ENCODE measurements around the gene NLGN1. TPM values are rescaled to one million over a fixed set of nuclear protein-coding genes. Genes with fewer than 3 reads are reported as not detected.
"Not testable (repeated sequence)": the region's sequence is repeated elsewhere in the genome, so short reads cannot be mapped to it uniquely, and the experiment has no call there.

NLGN1 gene
- total and polyA plus RNA-seq, 2 experiments from 2014 or later, result 14.3 to 20.1 TPM

DNA sequence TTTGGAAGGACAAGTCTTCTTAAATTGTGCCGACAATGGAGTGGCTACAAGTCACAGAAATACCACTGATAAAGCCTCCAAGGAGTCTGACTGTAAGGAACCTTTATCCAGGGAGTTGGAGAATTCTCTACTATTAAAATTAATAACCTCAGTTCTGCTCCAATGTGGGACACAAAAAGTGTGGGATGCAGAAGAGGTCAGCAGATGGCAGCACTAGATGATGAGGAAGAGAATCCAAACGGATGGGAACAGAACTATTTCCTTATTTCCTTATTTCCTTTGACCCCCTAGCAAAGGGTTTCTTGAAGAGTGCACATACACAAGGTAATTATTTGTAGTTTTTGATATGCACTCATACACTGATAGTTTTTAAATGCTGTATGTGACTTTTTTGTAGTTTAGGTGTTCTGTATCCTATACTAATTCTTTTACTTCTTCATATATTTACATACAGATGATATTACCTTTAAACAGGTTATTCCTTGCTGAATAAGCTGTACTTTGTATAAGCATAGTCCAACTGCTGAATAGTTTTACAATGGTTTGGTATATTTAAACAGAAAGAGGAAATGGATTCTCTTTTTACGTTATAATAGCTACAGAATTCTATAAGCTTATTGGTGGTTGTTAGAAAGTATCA, 25.6 kb upstream of the NLGN1 start:
- peak; percentile 69 for DNase-seq
- no peaks in the 10 kb centered on the region for H3K79me2 ChIP-seq (ENCODE audit: insufficient read depth)
- H3K4me3 ChIP-seq, result no peak overlapping the region
- H3K9me3 ChIP-seq (ENCODE audit: low read depth), result no peaks in the 10 kb centered on the region
- no peaks in the 10 kb centered on the region for H3K9me2 ChIP-seq (ENCODE audit: insufficient read depth)
- no peak overlapping the region for H3K9ac ChIP-seq
- no peak overlapping the region for H2AFZ ChIP-seq
- H3K36me3 ChIP-seq (ENCODE audit: low read depth), result no peaks in the 10 kb centered on the region
- WGBS, 2 experiments (ENCODE audit: low coverage in 1 of 2, low lambda C conversion rate in 2 of 2, missing lambda C conversion rate in 2 of 2), result 30 to 34% methylated on average over 3 of the region's 3 CpGs
- no peak overlapping the region for H3K27ac ChIP-seq
- in situ Hi-C loops (cut with MboI), result no loop called here
- H3K4me2 ChIP-seq (ENCODE audit: unreplicated experiment), result no peak overlapping the region
- TF ChIP-seq EZH2 (IDR thresholded peaks at IDR 0.05; ENCODE audit: insufficient read depth, poor library complexity, severe bottlenecking), result no peak
- no peak for TF ChIP-seq EZH2phosphoT487 (IDR thresholded peaks at IDR 0.05; ENCODE audit: insufficient read depth, low read depth)
- no peaks in the 10 kb centered on the region for H3F3A ChIP-seq (ENCODE audit: insufficient read depth)
- no peaks in the 10 kb centered on the region for H4K20me1 ChIP-seq (ENCODE audit: insufficient read depth)
- H3K27me3 ChIP-seq (replicated peaks; ENCODE audit: insufficient read depth), result no peaks in the 10 kb centered on the region; the same call in 1 of the 2 replicates
- no peaks in the 10 kb centered on the region for H3K4me1 ChIP-seq (ENCODE audit: insufficient read depth)

DNA sequence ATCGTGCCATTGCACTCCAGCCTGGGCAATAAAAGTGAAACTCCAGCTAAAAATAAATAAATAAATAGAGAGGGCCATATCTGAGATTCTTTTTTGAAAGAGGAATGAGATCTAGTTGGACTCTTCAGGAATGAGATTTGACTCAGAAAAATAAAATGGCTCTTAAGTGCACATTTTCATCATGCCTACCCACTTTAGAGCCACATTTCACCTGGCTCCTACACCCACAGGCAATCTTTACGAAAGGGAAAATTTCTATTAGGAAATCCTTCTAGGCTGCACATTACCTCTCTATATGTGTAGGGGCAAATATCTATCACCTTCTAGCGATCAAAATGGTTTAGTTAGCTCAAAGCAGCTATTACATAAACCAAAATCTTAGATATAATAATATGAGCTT, 16.9 kb upstream of the NLGN1 start:
- H3K9ac ChIP-seq, result no peak overlapping the region
- no peaks in the 10 kb centered on the region for H3K79me2 ChIP-seq (ENCODE audit: insufficient read depth)
- no peaks in the 10 kb centered on the region for H3F3A ChIP-seq (ENCODE audit: insufficient read depth)
- no peak overlapping the region for H2AFZ ChIP-seq
- H3K27ac ChIP-seq, result no peak overlapping the region
- no peaks in the 10 kb centered on the region for H4K20me1 ChIP-seq (ENCODE audit: insufficient read depth)
- H3K4me2 ChIP-seq (ENCODE audit: unreplicated experiment), result no peak overlapping the region
- in situ Hi-C loops (cut with MboI), result no loop called here
- no peaks in the 10 kb centered on the region for H3K36me3 ChIP-seq (ENCODE audit: low read depth)
- no peaks in the 10 kb centered on the region for H3K4me1 ChIP-seq (ENCODE audit: insufficient read depth)
- 62% methylated on average over 3 of the region's 3 CpGs for WGBS, 2 experiments (ENCODE audit: low coverage in 1 of 2, low lambda C conversion rate in 2 of 2, missing lambda C conversion rate in 2 of 2)
- H3K9me3 ChIP-seq (ENCODE audit: low read depth), result no peaks in the 10 kb centered on the region
- TF ChIP-seq EZH2phosphoT487 (IDR thresholded peaks at IDR 0.05; ENCODE audit: insufficient read depth, low read depth) (no peak), EZH2 (IDR thresholded peaks at IDR 0.05; ENCODE audit: insufficient read depth, poor library complexity, severe bottlenecking) (no peak)
- H3K4me3 ChIP-seq, result no peak overlapping the region
- H3K27me3 ChIP-seq (replicated peaks; ENCODE audit: insufficient read depth), result 0 out of 2 replicates have a peak, but pooled peaks cover 7% of the 10 kb centered on the region
- H3K9me2 ChIP-seq (ENCODE audit: insufficient read depth), result no peaks in the 10 kb centered on the region
- no peak for DNase-seq

DNA sequence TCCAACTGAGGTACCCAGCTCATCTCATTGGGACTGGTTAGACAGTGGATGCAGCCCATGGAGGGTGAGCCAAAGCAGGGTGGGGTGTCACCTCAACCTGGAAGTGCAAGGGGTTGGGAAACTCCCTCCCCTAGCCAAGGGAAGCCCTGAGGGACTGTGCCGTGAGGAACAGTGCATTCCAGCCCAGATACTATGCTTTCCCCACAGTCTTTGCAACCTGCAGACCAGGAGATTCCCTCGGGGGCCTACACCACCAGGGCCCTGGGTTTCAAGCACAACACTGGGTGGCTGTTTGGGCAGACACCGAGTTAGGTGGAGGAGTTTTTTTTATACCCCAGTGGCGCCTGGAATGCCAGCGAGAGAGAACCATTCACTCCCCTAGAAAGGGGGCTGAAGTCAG, 15.6 kb upstream of the NLGN1 start:
- H3K36me3 ChIP-seq (ENCODE audit: low read depth); in situ Hi-C loops (cut with MboI); H4K20me1 ChIP-seq (ENCODE audit: insufficient read depth); H3K4me2 ChIP-seq (ENCODE audit: unreplicated experiment); DNase-seq; H3K4me3 ChIP-seq; H3K27ac ChIP-seq; H2AFZ ChIP-seq; H3K9me2 ChIP-seq (ENCODE audit: insufficient read depth); H3F3A ChIP-seq (ENCODE audit: insufficient read depth); H3K4me1 ChIP-seq (ENCODE audit: insufficient read depth); H3K27me3 ChIP-seq (replicated peaks; ENCODE audit: insufficient read depth); H3K79me2 ChIP-seq (ENCODE audit: insufficient read depth); H3K9ac ChIP-seq; H3K9me3 ChIP-seq (ENCODE audit: low read depth): not testable (repeated sequence)
- 51 to 53% methylated on average over 5 of the region's 5 CpGs for WGBS, 2 experiments (ENCODE audit: low coverage in 1 of 2, low lambda C conversion rate in 2 of 2, missing lambda C conversion rate in 2 of 2)

DNA sequence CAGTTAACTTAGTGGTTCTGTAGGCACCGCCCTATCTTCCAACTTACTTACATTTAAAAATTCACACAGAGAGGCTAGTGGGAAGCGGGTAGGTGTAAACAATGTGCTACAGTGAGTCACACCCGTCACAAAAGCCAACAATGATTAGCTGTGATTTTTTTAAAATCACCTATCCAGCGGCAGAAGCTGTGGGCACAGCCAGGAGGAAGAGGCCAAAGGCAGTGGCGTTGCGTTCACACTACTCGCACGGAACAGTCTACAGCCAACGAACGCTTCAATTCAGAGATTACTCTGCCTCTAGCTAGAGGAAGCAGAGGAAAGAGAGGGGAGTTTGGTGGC, 2.5 kb upstream of the NLGN1 start:
- Histone ChIP-seq H3K79me2 (ENCODE audit: insufficient read depth) (no peaks in the 10 kb centered on the region; the same call in 1 of the 2 replicates), H3K9ac (peak overlapping the region; percentile 88), H2AFZ (peak overlapping the region; percentile 93), H3K27me3 (replicated peaks; ENCODE audit: insufficient read depth) (no peaks in the 10 kb centered on the region), H3K4me3 (peak overlapping the region; percentile 81), H3K9me2 (ENCODE audit: insufficient read depth) (no peaks in the 10 kb centered on the region), H4K20me1 (ENCODE audit: insufficient read depth) (no peaks in the 10 kb centered on the region), H3K27ac (peak overlapping the region; percentile 90), H3F3A (ENCODE audit: insufficient read depth) (peaks cover 46% of the 10 kb centered on the region), H3K4me1 (ENCODE audit: insufficient read depth) (peaks cover 25% of the 10 kb centered on the region), H3K9me3 (ENCODE audit: low read depth) (no peaks in the 10 kb centered on the region), H3K4me2 (ENCODE audit: unreplicated experiment) (peak overlapping the region; percentile 93), H3K36me3 (ENCODE audit: low read depth) (no peaks in the 10 kb centered on the region)
- in situ Hi-C loops (cut with MboI), result no loop called here
- DNase-seq, result no peak
- WGBS, 2 experiments (ENCODE audit: low coverage in 1 of 2, low lambda C conversion rate in 2 of 2, missing lambda C conversion rate in 2 of 2), result 0 to 1% methylated on average over 10 of the region's 10 CpGs
- TF ChIP-seq EZH2phosphoT487 (IDR thresholded peaks at IDR 0.05; ENCODE audit: insufficient read depth, low read depth) (no peak), EZH2 (IDR thresholded peaks at IDR 0.05; ENCODE audit: insufficient read depth, poor library complexity, severe bottlenecking) (no peak)

All from GM23248 (cell line).